NCI-H1694 (cell line): ENCODE results near the gene CTCF.

Source experiments
- DNase-seq: peaks from one replicate; lab custom pipeline; 2025; lab: John Stamatoyannopoulos, UW

The CTCF gene

GRCh38 chr16:67685388-67686112 is 123.2 kb downstream of the CTCF start:
- DNase-seq: no peak
